GM23338 (cell line): ENCODE data around the gene OBSCN. TPM values are rescaled to one million over a fixed set of nuclear protein-coding genes. Genes with fewer than 3 reads are reported as not detected.

ENCODE experiments used
- ATAC-seq: fragments of 200-7000 bp; cut with Tn5 transposase; 3 replicates; pipeline ENCODE4 v1.9.1; 2020
- DNase-seq: peaks from one replicate; pipeline ENCODE4 v3.0.0-alpha.2; 2015; ENCODE audit warnings: low spot score
- H2AFZ ChIP-seq: fragments of 200-600 bp; sonication (generic); 2 replicates; pipeline ENCODE4 v1.8.0; 2016; ENCODE audit warnings: antibody characterized with exemption, mild to moderate bottlenecking, moderate library complexity
- H3F3A ChIP-seq: fragments of 200-600 bp; sonication (generic); replicated peaks from 2 replicates; pipeline ENCODE4 v1.8.0; 2017; ENCODE audit warnings: antibody characterized with exemption, mixed run types, low read depth
- H3K27ac ChIP-seq: fragments of 200-600 bp; sonication (generic); 2 replicates; pipeline ENCODE4 v1.6.1; 2016; ENCODE audit warnings: low read depth
- H3K27me3 ChIP-seq: fragments of 200-600 bp; sonication (generic); 2 replicates; pipeline ENCODE4 v1.8.0; 2016; ENCODE audit warnings: mild to moderate bottlenecking, mixed run types, moderate library complexity; ENCODE audit not compliant: insufficient read depth
- H3K36me3 ChIP-seq: fragments of 200-600 bp; sonication (generic); 2 replicates; pipeline ENCODE4 v1.8.0; 2016; ENCODE audit warnings: mild to moderate bottlenecking; ENCODE audit not compliant: insufficient read depth
- H3K4me1 ChIP-seq: fragments of 200-600 bp; sonication (generic); 2 replicates; pipeline ENCODE4 v1.8.0; 2016; ENCODE audit warnings: mild to moderate bottlenecking, moderate library complexity; ENCODE audit not compliant: insufficient read depth
- H3K4me2 ChIP-seq: fragments of 200-600 bp; sonication (generic); 2 replicates; pipeline ENCODE4 v1.7.1; 2017; ENCODE audit warnings: mixed run types
- H3K4me3 ChIP-seq: fragments of 200-600 bp; sonication (generic); 2 replicates; pipeline ENCODE4 v1.6.1; 2016; ENCODE audit warnings: mixed run types
- H3K79me2 ChIP-seq: fragments of 200-600 bp; sonication (generic); replicated peaks from 2 replicates; pipeline ENCODE4 v1.8.0; 2017; ENCODE audit warnings: mild to moderate bottlenecking; ENCODE audit not compliant: insufficient read depth
- H3K9me2 ChIP-seq: fragments of 200-600 bp; sonication (generic); 2 replicates; pipeline ENCODE4 v1.8.0; 2017; ENCODE audit not compliant: insufficient read depth
- H4K20me1 ChIP-seq: fragments of 200-600 bp; sonication (generic); replicated peaks from 2 replicates; pipeline ENCODE4 v1.8.0; 2017; ENCODE audit warnings: mild to moderate bottlenecking; ENCODE audit not compliant: insufficient read depth
- H3K27ac Mint-ChIP-seq: 2 replicates; pipeline ENCODE4 v1.8.0; 2020; ENCODE audit warnings: inconsistent platforms, mild to moderate bottlenecking, moderate library complexity, mixed read lengths
- H3K27me3 Mint-ChIP-seq: 3 replicates; pipeline ENCODE4 v1.8.0; 2022; ENCODE audit warnings: low read depth, mild to moderate bottlenecking, moderate library complexity, mixed read lengths, inconsistent platforms; ENCODE audit not compliant: insufficient read depth, poor library complexity
- H3K36me3 Mint-ChIP-seq: 3 replicates; pipeline ENCODE4 v1.8.0; 2021; ENCODE audit warnings: low read depth, mild to moderate bottlenecking, inconsistent platforms, moderate library complexity, mixed read lengths
- H3K4me1 Mint-ChIP-seq: 3 replicates; pipeline ENCODE4 v1.8.0; 2020; ENCODE audit warnings: mild to moderate bottlenecking, inconsistent platforms, mixed read lengths
- H3K4me3 Mint-ChIP-seq: 3 replicates; pipeline ENCODE4 v1.8.0; 2021; ENCODE audit warnings: moderate library complexity, mild to moderate bottlenecking, inconsistent platforms, mixed read lengths
- H3K9me3 Mint-ChIP-seq: 3 replicates; pipeline ENCODE4 v1.8.0; 2020; ENCODE audit warnings: moderate library complexity, mild to moderate bottlenecking, inconsistent platforms, mixed read lengths
- CREB1 ChIP-seq: fragments of 250-450 bp; sonication (Bioruptor Pico); IDR thresholded peaks from 2 replicates; pipeline ENCODE4 v1.5.0; 2020; ENCODE audit warnings: low read depth, mild to moderate bottlenecking, moderate library complexity
- EZH2 ChIP-seq: fragments of 200-600 bp; sonication (generic); IDR thresholded peaks from one replicate; pipeline ENCODE4 v1.8.0; 2017; ENCODE audit warnings: antibody characterized with exemption, mild to moderate bottlenecking, low read depth; ENCODE audit not compliant: unreplicated experiment
- EZH2phosphoT487 ChIP-seq: fragments of 200-600 bp; sonication (generic); IDR thresholded peaks from one replicate; pipeline ENCODE4 v1.8.1; 2018; ENCODE audit warnings: antibody characterized with exemption; ENCODE audit not compliant: unreplicated experiment
- JUNB ChIP-seq: IDR thresholded peaks from one replicate; pipeline ENCODE4 v1.6.1; 2016; ENCODE audit warnings: antibody characterized with exemption; ENCODE audit not compliant: unreplicated experiment
- NANOG ChIP-seq: IDR thresholded peaks from 2 replicates; pipeline ENCODE4 v1.6.1; 2016; ENCODE audit warnings: antibody characterized with exemption, borderline replicate concordance
- POLR2AphosphoS5 ChIP-seq: IDR thresholded peaks from 2 replicates; pipeline ENCODE4 v1.6.1; 2016; ENCODE audit warnings: antibody characterized with exemption, low read depth
- STAT1 ChIP-seq: IDR thresholded peaks from one replicate; pipeline ENCODE4 v1.6.1; 2016; ENCODE audit warnings: antibody characterized with exemption; ENCODE audit not compliant: unreplicated experiment
- ZNF114 ChIP-seq: fragments of 250-450 bp; sonication (Bioruptor Pico); IDR thresholded peaks from 2 replicates; pipeline ENCODE4 v1.5.0; 2020; ENCODE audit warnings: mild to moderate bottlenecking, moderate library complexity
- ZNF331 ChIP-seq: fragments of 250-450 bp; sonication (Bioruptor Pico); IDR thresholded peaks from 2 replicates; pipeline ENCODE4 v1.5.0; 2020; ENCODE audit warnings: low read depth, mild to moderate bottlenecking, moderate library complexity
- polyA plus RNA-seq: library from polyadenylated mRNA; unstranded; fragments of >200 nt; fragmentation: Nextera tagmentation; extraction: Ambion mirVana; gene quantifications from 2 replicates; pipeline ENCODE4 v1.2.1, GENCODE V29; 2016
- total RNA-seq: library from RNA; depleted of rRNA; stranded (reverse); fragments of >200 nt; shearing (Covaris generic); gene quantifications from 2 replicates; pipeline ENCODE4 v1.2.3, GENCODE V29; 2014
- TF ChIP-seq, protein P1 (sequence below): fragments of 250-450 bp; sonication (Bioruptor Pico); IDR thresholded peaks from 2 replicates; pipeline ENCODE4 v1.5.0; 2020; ENCODE audit warnings: mild to moderate bottlenecking, moderate library complexity
- TF ChIP-seq, protein P2 (sequence below), 2 experiments: fragments of 200-600 bp in 1 of 2; sonication (generic) in 1 of 2; conservative IDR thresholded peaks; 2 replicates each; pipeline versions ENCODE4 v1.5.1 to v1.6.1; 2016 to 2017; ENCODE audit warnings: antibody characterized with exemption in 2 of 2, low read depth in 2 of 2, mild to moderate bottlenecking in 2 of 2, moderate library complexity in 1 of 2
- TF ChIP-seq, protein P3 (sequence below): IDR thresholded peaks from 2 replicates; pipeline ENCODE4 v1.6.1; 2016; ENCODE audit warnings: antibody characterized with exemption
- TF ChIP-seq, protein P4 (sequence below): IDR thresholded peaks from one replicate; pipeline ENCODE4 v1.6.1; 2018; ENCODE audit warnings: antibody characterized with exemption; ENCODE audit not compliant: unreplicated experiment

OBSCN gene
- total and polyA plus RNA-seq, 2 experiments from 2014 or later, result 8.4 to 38.5 TPM

DNA sequence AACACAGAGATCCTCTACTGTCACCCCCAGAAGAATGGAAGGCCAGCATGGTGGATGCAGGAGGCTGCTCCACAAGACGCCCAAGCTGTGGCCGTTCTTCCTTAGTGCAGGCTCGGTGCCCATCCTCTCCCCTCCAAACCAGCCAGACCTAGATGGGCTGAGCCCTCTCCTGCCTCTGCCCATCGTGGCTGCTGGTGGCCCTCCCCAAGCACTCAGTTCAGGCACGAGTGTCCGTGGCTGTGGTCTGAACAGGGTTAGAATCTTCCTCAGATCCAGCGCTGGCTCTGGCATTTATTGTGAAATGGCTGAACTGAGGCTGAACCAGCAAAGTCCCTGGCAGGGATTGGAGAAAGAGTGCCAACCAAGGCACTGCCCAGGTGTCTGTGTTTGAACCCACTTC lies 139.3 kb downstream of the OBSCN start:
- H3K36me3 ChIP-seq, result no peaks in the 10 kb centered on the region
- TF ChIP-seq ZNF114 (no peak), ZNF331 (CRISPR knock-in tag) (no peak), NANOG (no peak), STAT1 (no peak), JUNB (no peak), EZH2 (no peak), EZH2phosphoT487 (no peak), CREB1 (CRISPR knock-in tag) (no peak), POLR2AphosphoS5 (no peak)
- TF ChIP-seq, protein P1, sequence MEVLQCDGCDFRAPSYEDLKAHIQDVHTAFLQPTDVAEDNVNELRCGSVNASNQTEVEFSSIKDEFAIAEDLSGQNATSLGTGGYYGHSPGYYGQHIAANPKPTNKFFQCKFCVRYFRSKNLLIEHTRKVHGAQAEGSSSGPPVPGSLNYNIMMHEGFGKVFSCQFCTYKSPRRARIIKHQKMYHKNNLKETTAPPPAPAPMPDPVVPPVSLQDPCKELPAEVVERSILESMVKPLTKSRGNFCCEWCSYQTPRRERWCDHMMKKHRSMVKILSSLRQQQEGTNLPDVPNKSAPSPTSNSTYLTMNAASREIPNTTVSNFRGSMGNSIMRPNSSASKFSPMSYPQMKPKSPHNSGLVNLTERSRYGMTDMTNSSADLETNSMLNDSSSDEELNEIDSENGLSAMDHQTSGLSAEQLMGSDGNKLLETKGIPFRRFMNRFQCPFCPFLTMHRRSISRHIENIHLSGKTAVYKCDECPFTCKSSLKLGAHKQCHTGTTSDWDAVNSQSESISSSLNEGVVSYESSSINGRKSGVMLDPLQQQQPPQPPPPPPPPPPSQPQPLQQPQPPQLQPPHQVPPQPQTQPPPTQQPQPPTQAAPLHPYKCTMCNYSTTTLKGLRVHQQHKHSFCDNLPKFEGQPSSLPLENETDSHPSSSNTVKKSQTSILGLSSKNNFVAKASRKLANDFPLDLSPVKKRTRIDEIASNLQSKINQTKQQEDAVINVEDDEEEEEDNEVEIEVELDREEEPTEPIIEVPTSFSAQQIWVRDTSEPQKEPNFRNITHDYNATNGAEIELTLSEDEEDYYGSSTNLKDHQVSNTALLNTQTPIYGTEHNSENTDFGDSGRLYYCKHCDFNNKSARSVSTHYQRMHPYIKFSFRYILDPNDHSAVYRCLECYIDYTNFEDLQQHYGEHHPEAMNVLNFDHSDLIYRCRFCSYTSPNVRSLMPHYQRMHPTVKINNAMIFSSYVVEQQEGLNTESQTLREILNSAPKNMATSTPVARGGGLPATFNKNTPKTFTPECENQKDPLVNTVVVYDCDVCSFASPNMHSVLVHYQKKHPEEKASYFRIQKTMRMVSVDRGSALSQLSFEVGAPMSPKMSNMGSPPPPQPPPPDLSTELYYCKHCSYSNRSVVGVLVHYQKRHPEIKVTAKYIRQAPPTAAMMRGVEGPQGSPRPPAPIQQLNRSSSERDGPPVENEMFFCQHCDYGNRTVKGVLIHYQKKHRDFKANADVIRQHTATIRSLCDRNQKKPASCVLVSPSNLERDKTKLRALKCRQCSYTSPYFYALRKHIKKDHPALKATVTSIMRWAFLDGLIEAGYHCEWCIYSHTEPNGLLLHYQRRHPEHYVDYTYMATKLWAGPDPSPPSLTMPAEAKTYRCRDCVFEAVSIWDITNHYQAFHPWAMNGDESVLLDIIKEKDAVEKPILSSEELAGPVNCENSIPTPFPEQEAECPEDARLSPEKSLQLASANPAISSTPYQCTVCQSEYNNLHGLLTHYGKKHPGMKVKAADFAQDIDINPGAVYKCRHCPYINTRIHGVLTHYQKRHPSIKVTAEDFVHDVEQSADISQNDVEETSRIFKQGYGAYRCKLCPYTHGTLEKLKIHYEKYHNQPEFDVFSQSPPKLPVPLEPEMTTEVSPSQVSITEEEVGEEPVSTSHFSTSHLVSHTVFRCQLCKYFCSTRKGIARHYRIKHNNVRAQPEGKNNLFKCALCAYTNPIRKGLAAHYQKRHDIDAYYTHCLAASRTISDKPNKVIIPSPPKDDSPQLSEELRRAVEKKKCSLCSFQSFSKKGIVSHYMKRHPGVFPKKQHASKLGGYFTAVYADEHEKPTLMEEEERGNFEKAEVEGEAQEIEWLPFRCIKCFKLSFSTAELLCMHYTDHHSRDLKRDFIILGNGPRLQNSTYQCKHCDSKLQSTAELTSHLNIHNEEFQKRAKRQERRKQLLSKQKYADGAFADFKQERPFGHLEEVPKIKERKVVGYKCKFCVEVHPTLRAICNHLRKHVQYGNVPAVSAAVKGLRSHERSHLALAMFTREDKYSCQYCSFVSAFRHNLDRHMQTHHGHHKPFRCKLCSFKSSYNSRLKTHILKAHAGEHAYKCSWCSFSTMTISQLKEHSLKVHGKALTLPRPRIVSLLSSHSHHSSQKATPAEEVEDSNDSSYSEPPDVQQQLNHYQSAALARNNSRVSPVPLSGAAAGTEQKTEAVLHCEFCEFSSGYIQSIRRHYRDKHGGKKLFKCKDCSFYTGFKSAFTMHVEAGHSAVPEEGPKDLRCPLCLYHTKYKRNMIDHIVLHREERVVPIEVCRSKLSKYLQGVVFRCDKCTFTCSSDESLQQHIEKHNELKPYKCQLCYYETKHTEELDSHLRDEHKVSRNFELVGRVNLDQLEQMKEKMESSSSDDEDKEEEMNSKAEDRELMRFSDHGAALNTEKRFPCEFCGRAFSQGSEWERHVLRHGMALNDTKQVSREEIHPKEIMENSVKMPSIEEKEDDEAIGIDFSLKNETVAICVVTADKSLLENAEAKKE (CRISPR knock-in tag), result no peak
- TF ChIP-seq, protein P2, sequence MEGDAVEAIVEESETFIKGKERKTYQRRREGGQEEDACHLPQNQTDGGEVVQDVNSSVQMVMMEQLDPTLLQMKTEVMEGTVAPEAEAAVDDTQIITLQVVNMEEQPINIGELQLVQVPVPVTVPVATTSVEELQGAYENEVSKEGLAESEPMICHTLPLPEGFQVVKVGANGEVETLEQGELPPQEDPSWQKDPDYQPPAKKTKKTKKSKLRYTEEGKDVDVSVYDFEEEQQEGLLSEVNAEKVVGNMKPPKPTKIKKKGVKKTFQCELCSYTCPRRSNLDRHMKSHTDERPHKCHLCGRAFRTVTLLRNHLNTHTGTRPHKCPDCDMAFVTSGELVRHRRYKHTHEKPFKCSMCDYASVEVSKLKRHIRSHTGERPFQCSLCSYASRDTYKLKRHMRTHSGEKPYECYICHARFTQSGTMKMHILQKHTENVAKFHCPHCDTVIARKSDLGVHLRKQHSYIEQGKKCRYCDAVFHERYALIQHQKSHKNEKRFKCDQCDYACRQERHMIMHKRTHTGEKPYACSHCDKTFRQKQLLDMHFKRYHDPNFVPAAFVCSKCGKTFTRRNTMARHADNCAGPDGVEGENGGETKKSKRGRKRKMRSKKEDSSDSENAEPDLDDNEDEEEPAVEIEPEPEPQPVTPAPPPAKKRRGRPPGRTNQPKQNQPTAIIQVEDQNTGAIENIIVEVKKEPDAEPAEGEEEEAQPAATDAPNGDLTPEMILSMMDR (conservative IDR thresholded peaks at IDR 0.05; ENCODE audit: low read depth in 2 of 2), result no peak
- TF ChIP-seq, protein P3, sequence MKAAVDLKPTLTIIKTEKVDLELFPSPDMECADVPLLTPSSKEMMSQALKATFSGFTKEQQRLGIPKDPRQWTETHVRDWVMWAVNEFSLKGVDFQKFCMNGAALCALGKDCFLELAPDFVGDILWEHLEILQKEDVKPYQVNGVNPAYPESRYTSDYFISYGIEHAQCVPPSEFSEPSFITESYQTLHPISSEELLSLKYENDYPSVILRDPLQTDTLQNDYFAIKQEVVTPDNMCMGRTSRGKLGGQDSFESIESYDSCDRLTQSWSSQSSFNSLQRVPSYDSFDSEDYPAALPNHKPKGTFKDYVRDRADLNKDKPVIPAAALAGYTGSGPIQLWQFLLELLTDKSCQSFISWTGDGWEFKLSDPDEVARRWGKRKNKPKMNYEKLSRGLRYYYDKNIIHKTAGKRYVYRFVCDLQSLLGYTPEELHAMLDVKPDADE, result no peak
- TF ChIP-seq, protein P4, sequence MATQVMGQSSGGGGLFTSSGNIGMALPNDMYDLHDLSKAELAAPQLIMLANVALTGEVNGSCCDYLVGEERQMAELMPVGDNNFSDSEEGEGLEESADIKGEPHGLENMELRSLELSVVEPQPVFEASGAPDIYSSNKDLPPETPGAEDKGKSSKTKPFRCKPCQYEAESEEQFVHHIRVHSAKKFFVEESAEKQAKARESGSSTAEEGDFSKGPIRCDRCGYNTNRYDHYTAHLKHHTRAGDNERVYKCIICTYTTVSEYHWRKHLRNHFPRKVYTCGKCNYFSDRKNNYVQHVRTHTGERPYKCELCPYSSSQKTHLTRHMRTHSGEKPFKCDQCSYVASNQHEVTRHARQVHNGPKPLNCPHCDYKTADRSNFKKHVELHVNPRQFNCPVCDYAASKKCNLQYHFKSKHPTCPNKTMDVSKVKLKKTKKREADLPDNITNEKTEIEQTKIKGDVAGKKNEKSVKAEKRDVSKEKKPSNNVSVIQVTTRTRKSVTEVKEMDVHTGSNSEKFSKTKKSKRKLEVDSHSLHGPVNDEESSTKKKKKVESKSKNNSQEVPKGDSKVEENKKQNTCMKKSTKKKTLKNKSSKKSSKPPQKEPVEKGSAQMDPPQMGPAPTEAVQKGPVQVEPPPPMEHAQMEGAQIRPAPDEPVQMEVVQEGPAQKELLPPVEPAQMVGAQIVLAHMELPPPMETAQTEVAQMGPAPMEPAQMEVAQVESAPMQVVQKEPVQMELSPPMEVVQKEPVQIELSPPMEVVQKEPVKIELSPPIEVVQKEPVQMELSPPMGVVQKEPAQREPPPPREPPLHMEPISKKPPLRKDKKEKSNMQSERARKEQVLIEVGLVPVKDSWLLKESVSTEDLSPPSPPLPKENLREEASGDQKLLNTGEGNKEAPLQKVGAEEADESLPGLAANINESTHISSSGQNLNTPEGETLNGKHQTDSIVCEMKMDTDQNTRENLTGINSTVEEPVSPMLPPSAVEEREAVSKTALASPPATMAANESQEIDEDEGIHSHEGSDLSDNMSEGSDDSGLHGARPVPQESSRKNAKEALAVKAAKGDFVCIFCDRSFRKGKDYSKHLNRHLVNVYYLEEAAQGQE, result no peak
- no peaks in the 10 kb centered on the region for H3K27me3 ChIP-seq
- H3K4me3 ChIP-seq, result no peak overlapping the region
- H3K27ac Mint-ChIP-seq, result no peak overlapping the region
- H3K4me3 Mint-ChIP-seq, result no peak overlapping the region
- H3K27me3 Mint-ChIP-seq, result peaks cover 1% of the 10 kb centered on the region
- H3F3A ChIP-seq, result 0 out of 2 replicates have a peak, but pooled peaks cover 3% of the 10 kb centered on the region
- ATAC-seq (no peak), DNase-seq (no peak)
- no peaks in the 10 kb centered on the region for H3K9me2 ChIP-seq
- H3K4me1 Mint-ChIP-seq, result no peaks in the 10 kb centered on the region
- H2AFZ ChIP-seq, result no peak overlapping the region
- peaks cover 5% of the 10 kb centered on the region for H3K9me3 Mint-ChIP-seq
- no peaks in the 10 kb centered on the region for H3K79me2 ChIP-seq
- no peaks in the 10 kb centered on the region for H3K4me1 ChIP-seq
- no peak overlapping the region for H3K4me2 ChIP-seq
- H4K20me1 ChIP-seq, result no peaks in the 10 kb centered on the region
- no peak overlapping the region for H3K27ac ChIP-seq
- peaks cover 13% of the 10 kb centered on the region for H3K36me3 Mint-ChIP-seq
